HG03175 (cell line): ENCODE measurements around the gene MRPL39.

Experiments
- ATAC-seq: cut with Tn5 transposase; IDR thresholded peaks from one replicate; pipeline ENCODE4 v1.9.1; 2021; ENCODE audit warnings: mild to moderate bottlenecking, moderate library complexity; ENCODE audit not compliant: unreplicated experiment

MRPL39 gene

GRCh38 chr21:25541042-25541441 lies 66.2 kb downstream of the MRPL39 start:
- no peak for ATAC-seq

GRCh38 chr21:25539606-25540005 lies 67.7 kb downstream of the MRPL39 start:
- no peak for ATAC-seq

GRCh38 chr21:25537174-25537573 lies 70.1 kb downstream of the MRPL39 start:
- no peak for ATAC-seq

- no peak for ATAC-seq
These were observed 70.5 kb downstream of the MRPL39 start for GRCh38 chr21:25536752-25537151.

GRCh38 chr21:25535849-25536248 lies 71.4 kb downstream of the MRPL39 start:
- ATAC-seq: no peak
